ENCODE measurements around the gene EP400. TPM values are rescaled to one million over a fixed set of nuclear protein-coding genes. Genes with fewer than 3 reads are reported as not detected.

EP400 gene
- total and polyA plus RNA-seq, 9 of the 15 experiments (the other 6 are each of a cell fraction or from before 2014, with no cell fraction given) = 4.5 to 58.0 (median 7.0) TPM

GRCh38 chr12:132094269-132094891, 144.6 kb downstream of the EP400 start:
- WGBS (ENCODE audit: insufficient coverage, low coverage, missing lambda C conversion rate) = 97% methylated on average over 14 of the region's 16 CpGs
- H3K9me1 ChIP-seq (ENCODE audit: control insufficient read depth, insufficient read depth, low read length) = no peaks in the 10 kb centered on the region
- CTCF ChIA-PET (ENCODE audit: low intra/inter-chr PET ratio) = no interaction called here
- peaks cover 72% of the 10 kb centered on the region for H3K36me3 ChIP-seq (ENCODE audit: control insufficient read depth, insufficient read depth, low read length)
- H3K4me1 ChIP-seq (replicated peaks in 1 of 2; ENCODE audit: control insufficient read depth in 2 of 2, insufficient read depth in 2 of 2, low read length in 2 of 2) = peaks cover 0 to 4% of the 10 kb centered on the region in 2 experiments; a peak in 1 of 5 replicates
- no peak overlapping the region for H3K4me2 ChIP-seq (ENCODE audit: insufficient read depth, low read length)
- no peaks in the 10 kb centered on the region for H3K27me3 ChIP-seq (ENCODE audit: control insufficient read depth in 2 of 2, insufficient read depth in 2 of 2, low read length in 2 of 2)
- H4K20me1 ChIP-seq (replicated peaks; ENCODE audit: control insufficient read depth, insufficient read depth, low read length) = no peaks in the 10 kb centered on the region
- H3K27ac ChIP-seq (ENCODE audit: extremely low read depth, low read depth, low read length) = no peak overlapping the region
- no peak overlapping the region for H3K9ac ChIP-seq (ENCODE audit: insufficient read depth in 1 of 2, low read depth in 2 of 2, low read length in 2 of 2)
- in situ Hi-C loops (cut with MboI) = no loop called here
- TF ChIP-seq ZNF41 (CRISPR knock-in tag; conservative IDR thresholded peaks at IDR 0.05) (no peak), ZBTB33 (CRISPR knock-in tag; IDR thresholded peaks at IDR 0.05) (peak; percentile 40; the same call in 1 of the 2 replicates), ARNT (IDR thresholded peaks at IDR 0.05) (no peak), PCBP1 (IDR thresholded peaks at IDR 0.05; ENCODE audit: low read depth, low read length, poor library complexity, severe bottlenecking) (peak; percentile 93)
- POLR2A ChIA-PET = interaction anchor here (1.5 kb wide), 1 partner anchor 9 kb away, joined by 3 read pairs; no protein-coding TSS in a partner anchor
- DNase-seq (ENCODE audit: extremely low read depth in 1 of 4, low spot score in 3 of 4) (no peak), ATAC-seq (no peak; the same call in 2 of the 3 replicates), FAIRE-seq (no peak)
- H3K4me3 ChIP-seq = no peak overlapping the region
- H3K9me3 ChIP-seq (replicated peaks; ENCODE audit: control insufficient read depth, insufficient read depth, low read depth, low read length) = peaks cover 7% of the 10 kb centered on the region
- H3K79me2 ChIP-seq (ENCODE audit: control insufficient read depth, insufficient read depth, low read length) = peaks cover 68% of the 10 kb centered on the region
- H2AFZ ChIP-seq (ENCODE audit: low read depth, low read length) = no peak overlapping the region
- BruUV-seq (replicated peaks) = no TSS peak
- intact Hi-C loops (cut with micrococcal nuclease) = no loop called here
